HEK293 (cell line): Measurements from ENCODE around the gene ZKSCAN3.

Experiments used
- KLF9 ChIP-seq: fragments of 450-650 bp; formaldehyde crosslinking; IDR thresholded peaks from 2 replicates; pipeline ENCODE4 v1.5.1; 2016; ENCODE audit warnings: missing biosample characterization, missing genetic modification characterization, low read depth
- MEIS1 ChIP-seq: sonication (generic); formaldehyde crosslinking; IDR thresholded peaks from 2 replicates; pipeline ENCODE4 v1.8.1; 2022; ENCODE audit warnings: missing genetic modification reagents, mild to moderate bottlenecking, borderline replicate concordance
- TCF7L2 ChIP-seq: IDR thresholded peaks from 2 replicates; pipeline ENCODE4 v1.6.1; 2011; ENCODE audit warnings: low read depth, mild to moderate bottlenecking, inconsistent platforms, low read length, moderate library complexity, borderline replicate concordance
- ZNF654 ChIP-seq: fragments of 450-650 bp; formaldehyde crosslinking; IDR thresholded peaks from 2 replicates; pipeline ENCODE4 v1.5.1; 2016; ENCODE audit warnings: low read depth, missing biosample characterization, missing genetic modification characterization
- ZNF830 ChIP-seq: fragments of 450-650 bp; IDR thresholded peaks from 2 replicates; pipeline ENCODE4 v1.5.0; 2018; ENCODE audit warnings: missing biosample characterization, missing genetic modification characterization, low read depth, mild to moderate bottlenecking, moderate library complexity
- TF ChIP-seq, protein P1 (sequence below): fragments of 450-650 bp; formaldehyde crosslinking; IDR thresholded peaks from 2 replicates; pipeline ENCODE4 v1.5.1; 2016; ENCODE audit warnings: missing biosample characterization, missing genetic modification characterization
- TF ChIP-seq, protein P2 (sequence below): fragments of 450-650 bp; formaldehyde crosslinking; IDR thresholded peaks from 2 replicates; pipeline ENCODE4 v1.5.1; 2016; ENCODE audit warnings: missing biosample characterization, missing genetic modification characterization

DNA sequence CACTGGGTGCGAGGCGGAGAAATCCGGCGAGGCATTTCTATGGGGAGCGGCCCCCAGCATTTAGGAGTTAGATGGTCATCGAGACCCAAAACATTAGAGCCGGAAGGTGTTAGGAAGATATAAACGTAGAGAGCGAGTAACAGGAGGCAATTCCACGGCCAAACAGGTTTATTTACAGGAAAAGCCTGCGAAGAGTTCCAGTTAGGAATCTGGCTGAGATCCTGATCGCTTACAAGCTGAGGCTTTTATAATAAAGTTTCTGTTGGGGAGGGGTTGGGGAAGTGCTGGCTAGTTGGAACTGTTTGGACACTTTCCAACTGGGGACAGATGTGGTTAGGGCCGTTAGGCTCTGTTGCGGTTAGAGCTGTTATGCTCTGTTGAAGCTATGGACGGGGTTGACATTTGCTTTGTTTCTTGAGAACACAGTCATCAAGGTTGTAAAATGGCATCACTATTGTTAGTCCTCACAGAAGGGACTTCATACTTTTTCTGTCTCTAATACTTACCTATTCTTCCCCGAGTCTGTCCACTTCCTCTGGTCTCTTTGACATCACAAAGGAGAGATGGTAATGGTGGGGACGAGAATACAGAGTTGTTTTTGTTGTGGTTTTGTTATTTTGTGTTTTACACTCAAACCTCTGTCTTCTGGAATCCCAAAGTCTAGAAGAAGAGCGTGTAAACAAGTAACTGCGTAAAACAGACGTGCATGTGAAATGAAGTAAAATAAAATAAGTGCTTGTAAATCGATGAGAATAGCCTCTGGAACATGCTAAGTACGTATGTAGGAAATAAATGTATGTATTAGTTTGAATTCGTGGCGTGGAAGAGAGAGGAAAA is 13.2 kb upstream of the ZKSCAN3 start:
- no peak for TF ChIP-seq KLF9
- TF ChIP-seq TCF7L2: no peak
- TF ChIP-seq ZNF830: no peak
- TF ChIP-seq MEIS1: no peak
- TF ChIP-seq, protein P1, sequence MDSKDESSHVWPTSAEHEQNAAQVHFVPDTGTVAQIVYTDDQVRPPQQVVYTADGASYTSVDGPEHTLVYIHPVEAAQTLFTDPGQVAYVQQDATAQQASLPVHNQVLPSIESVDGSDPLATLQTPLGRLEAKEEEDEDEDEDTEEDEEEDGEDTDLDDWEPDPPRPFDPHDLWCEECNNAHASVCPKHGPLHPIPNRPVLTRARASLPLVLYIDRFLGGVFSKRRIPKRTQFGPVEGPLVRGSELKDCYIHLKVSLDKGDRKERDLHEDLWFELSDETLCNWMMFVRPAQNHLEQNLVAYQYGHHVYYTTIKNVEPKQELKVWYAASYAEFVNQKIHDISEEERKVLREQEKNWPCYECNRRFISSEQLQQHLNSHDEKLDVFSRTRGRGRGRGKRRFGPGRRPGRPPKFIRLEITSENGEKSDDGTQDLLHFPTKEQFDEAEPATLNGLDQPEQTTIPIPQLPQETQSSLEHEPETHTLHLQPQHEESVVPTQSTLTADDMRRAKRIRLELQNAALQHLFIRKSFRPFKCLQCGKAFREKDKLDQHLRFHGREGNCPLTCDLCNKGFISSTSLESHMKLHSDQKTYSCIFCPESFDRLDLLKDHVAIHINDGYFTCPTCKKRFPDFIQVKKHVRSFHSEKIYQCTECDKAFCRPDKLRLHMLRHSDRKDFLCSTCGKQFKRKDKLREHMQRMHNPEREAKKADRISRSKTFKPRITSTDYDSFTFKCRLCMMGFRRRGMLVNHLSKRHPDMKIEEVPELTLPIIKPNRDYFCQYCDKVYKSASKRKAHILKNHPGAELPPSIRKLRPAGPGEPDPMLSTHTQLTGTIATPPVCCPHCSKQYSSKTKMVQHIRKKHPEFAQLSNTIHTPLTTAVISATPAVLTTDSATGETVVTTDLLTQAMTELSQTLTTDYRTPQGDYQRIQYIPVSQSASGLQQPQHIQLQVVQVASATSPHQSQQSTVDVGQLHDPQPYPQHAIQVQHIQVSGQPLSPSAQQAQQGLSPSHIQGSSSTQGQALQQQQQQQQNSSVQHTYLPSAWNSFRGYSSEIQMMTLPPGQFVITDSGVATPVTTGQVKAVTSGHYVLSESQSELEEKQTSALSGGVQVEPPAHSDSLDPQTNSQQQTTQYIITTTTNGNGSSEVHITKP (tag by site-specific recombination): no peak
- TF ChIP-seq, protein P2, sequence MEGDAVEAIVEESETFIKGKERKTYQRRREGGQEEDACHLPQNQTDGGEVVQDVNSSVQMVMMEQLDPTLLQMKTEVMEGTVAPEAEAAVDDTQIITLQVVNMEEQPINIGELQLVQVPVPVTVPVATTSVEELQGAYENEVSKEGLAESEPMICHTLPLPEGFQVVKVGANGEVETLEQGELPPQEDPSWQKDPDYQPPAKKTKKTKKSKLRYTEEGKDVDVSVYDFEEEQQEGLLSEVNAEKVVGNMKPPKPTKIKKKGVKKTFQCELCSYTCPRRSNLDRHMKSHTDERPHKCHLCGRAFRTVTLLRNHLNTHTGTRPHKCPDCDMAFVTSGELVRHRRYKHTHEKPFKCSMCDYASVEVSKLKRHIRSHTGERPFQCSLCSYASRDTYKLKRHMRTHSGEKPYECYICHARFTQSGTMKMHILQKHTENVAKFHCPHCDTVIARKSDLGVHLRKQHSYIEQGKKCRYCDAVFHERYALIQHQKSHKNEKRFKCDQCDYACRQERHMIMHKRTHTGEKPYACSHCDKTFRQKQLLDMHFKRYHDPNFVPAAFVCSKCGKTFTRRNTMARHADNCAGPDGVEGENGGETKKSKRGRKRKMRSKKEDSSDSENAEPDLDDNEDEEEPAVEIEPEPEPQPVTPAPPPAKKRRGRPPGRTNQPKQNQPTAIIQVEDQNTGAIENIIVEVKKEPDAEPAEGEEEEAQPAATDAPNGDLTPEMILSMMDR (tag by site-specific recombination): no peak
- TF ChIP-seq ZNF654: no peak
